Measurements from ENCODE around the gene SUPT3H.
"Not testable (repeated sequence)": the region's sequence is repeated elsewhere in the genome, so short reads cannot be mapped to it uniquely, and the experiment has no call there.

Gene SUPT3H

DNA sequence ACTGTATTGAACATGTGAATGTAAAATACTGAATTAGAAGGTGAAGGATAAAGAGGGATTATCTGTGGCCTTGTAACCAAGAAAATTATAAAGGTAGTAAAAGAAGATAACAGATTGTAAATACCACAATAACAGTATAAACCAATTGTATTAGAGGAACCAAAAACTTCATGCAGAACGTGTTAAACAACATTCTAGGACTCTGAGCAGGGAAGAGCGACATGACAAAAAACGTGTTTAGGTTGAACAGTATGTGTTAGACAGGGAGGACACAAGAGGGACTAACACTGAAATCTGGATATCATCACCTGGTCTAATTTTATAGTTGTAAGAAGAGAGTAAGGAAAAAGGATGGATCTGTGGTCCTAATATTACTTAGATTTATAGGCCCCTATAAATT is 308.6 kb downstream of the SUPT3H start:
- H3K27ac ChIP-seq (ENCODE audit: low read depth, low read length): no peak overlapping the region
- H3K27me3 ChIP-seq (ENCODE audit: insufficient read depth, low read length): no peaks in the 10 kb centered on the region
- no peaks in the 10 kb centered on the region for H3K79me2 ChIP-seq (ENCODE audit: control insufficient read depth, insufficient read depth, low read length, unreplicated experiment)
- H2AFZ ChIP-seq (ENCODE audit: low read length, unreplicated experiment): no peak overlapping the region
- no peak overlapping the region for H3K4me3 ChIP-seq (ENCODE audit: low read depth, low read length)
- peaks cover 23% of the 10 kb centered on the region for H3K4me1 ChIP-seq (ENCODE audit: control insufficient read depth, insufficient read depth, low read length, unreplicated experiment)
- H3K36me3 ChIP-seq (ENCODE audit: insufficient read depth, low read length): no peaks in the 10 kb centered on the region

DNA sequence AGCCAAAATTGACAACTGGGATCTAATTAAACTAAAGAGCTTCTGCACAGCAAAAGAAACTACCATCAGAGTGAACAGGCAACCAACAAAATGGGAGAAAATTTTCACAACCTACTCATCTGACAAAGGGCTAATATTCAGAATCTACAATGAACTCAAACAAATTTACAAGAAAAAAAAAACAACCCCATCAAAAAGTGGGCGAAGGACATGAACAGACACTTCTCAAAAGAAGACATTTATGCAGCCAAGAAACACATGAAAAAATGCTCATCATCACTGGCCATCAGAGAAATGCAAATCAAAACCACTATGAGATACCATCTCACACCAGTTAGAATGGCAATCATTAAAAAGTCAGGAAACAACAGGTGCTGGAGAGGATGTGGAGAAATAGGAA is 310.3 kb downstream of the SUPT3H start:
- not testable (repeated sequence) for H2AFZ ChIP-seq (ENCODE audit: low read length, unreplicated experiment); H3K27me3 ChIP-seq (ENCODE audit: insufficient read depth, low read length); H3K27ac ChIP-seq (ENCODE audit: low read depth, low read length); H3K4me1 ChIP-seq (ENCODE audit: control insufficient read depth, insufficient read depth, low read length, unreplicated experiment); H3K79me2 ChIP-seq (ENCODE audit: control insufficient read depth, insufficient read depth, low read length, unreplicated experiment); H3K4me3 ChIP-seq (ENCODE audit: low read depth, low read length); H3K36me3 ChIP-seq (ENCODE audit: insufficient read depth, low read length)

DNA sequence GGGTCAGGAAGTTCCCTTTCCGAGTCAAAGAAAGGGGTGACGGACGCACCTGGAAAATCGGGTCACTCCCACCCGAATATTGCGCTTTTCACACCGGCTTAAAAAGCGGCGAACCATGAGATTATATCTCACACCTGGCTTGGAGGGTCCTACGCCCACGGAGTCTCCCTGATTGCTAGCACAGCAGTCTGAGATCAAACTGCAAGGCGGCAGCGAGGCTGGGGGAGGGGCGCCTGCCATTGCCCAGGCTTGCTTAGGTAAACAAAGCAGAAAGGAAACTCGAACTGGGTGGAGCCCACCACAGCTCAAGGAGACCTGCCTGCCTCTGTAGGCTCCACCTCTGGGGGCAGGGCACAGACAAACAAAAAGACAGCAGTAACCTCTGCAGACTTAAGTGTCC is 315.1 kb downstream of the SUPT3H start:
- H3K36me3 ChIP-seq (ENCODE audit: insufficient read depth, low read length); H3K4me3 ChIP-seq (ENCODE audit: low read depth, low read length); H2AFZ ChIP-seq (ENCODE audit: low read length, unreplicated experiment); H3K79me2 ChIP-seq (ENCODE audit: control insufficient read depth, insufficient read depth, low read length, unreplicated experiment); H3K4me1 ChIP-seq (ENCODE audit: control insufficient read depth, insufficient read depth, low read length, unreplicated experiment); H3K27me3 ChIP-seq (ENCODE audit: insufficient read depth, low read length); H3K27ac ChIP-seq (ENCODE audit: low read depth, low read length): not testable (repeated sequence)

DNA sequence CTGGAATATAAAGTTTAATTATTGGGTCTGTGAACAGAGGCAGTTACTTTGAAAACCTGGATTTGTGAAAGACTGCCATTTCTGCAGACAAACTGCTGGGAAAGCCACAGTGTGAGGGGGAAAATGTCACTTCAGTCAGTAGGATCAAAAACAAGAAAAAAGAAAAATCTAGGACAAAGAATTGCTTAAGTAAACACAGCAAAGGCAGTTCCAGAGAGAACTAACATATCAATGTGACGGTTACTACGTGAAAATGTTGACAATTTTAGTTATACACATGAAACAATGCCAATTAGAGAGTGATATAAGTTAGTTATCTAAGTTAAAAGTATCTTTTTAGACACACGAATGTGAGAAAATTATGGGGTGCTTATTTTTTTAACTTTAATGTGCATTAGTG is 320.0 kb downstream of the SUPT3H start:
- Histone ChIP-seq H3K79me2 (ENCODE audit: control insufficient read depth, insufficient read depth, low read length, unreplicated experiment) (no peaks in the 10 kb centered on the region), H3K4me1 (ENCODE audit: control insufficient read depth, insufficient read depth, low read length, unreplicated experiment) (no peaks in the 10 kb centered on the region), H3K4me3 (ENCODE audit: low read depth, low read length) (no peak overlapping the region), H3K27me3 (ENCODE audit: insufficient read depth, low read length) (no peaks in the 10 kb centered on the region), H3K36me3 (ENCODE audit: insufficient read depth, low read length) (no peaks in the 10 kb centered on the region), H2AFZ (ENCODE audit: low read length, unreplicated experiment) (no peak overlapping the region), H3K27ac (ENCODE audit: low read depth, low read length) (no peak overlapping the region)

DNA sequence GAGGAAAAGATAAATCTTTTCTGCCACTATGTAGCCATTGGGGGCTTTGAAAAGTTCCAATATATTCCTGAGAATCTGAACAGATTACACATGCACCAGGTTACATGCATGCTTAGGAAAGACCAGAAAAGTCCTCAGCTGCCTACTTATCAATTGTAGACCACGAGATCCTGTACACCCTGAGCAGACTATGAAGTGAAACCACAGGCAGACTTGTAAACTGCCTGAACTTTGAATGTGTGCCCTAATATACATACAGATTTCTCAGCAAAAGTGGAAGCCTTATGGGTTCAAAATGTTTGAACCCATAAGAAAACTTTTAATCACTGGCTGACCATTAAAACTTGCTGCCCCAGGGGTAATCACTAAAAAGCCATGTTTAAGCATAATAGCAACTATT is 323.1 kb downstream of the SUPT3H start:
- H3K4me1 ChIP-seq (ENCODE audit: control insufficient read depth, insufficient read depth, low read length, unreplicated experiment): no peaks in the 10 kb centered on the region
- no peaks in the 10 kb centered on the region for H3K36me3 ChIP-seq (ENCODE audit: insufficient read depth, low read length)
- H3K27ac ChIP-seq (ENCODE audit: low read depth, low read length): no peak overlapping the region

DNA sequence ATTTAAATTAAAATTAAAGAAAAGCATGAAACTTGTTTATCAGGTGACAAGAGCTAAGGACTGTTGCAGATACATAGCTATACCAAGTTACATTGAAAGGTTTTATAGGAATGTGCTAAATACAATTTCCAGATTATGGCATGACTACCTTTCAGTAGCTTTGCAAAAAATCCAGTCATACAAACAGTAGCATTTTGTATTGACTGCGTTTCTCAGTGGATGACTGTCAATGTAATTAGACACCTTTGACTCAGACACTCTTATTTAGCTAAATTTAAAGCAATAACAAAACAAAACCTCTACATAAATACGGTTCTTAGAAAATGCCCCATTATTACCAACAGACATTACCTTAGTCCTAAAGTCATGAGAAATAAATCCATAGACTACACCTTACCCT is 325.4 kb downstream of the SUPT3H start:
- 0 out of 2 replicates have a peak, but pooled peaks cover 4% of the 10 kb centered on the region for H3K36me3 ChIP-seq (ENCODE audit: insufficient read depth, low read length)
- no peak overlapping the region for H3K4me3 ChIP-seq (ENCODE audit: low read depth, low read length)
- H3K27ac ChIP-seq (ENCODE audit: low read depth, low read length): no peak overlapping the region
- no peak overlapping the region for H2AFZ ChIP-seq (ENCODE audit: low read length, unreplicated experiment)
- no peaks in the 10 kb centered on the region for H3K27me3 ChIP-seq (ENCODE audit: insufficient read depth, low read length)
- H3K79me2 ChIP-seq (ENCODE audit: control insufficient read depth, insufficient read depth, low read length, unreplicated experiment): no peaks in the 10 kb centered on the region
- H3K4me1 ChIP-seq (ENCODE audit: control insufficient read depth, insufficient read depth, low read length, unreplicated experiment): peaks cover 5% of the 10 kb centered on the region

More for the DNA sequence above, 323.1 kb downstream of the SUPT3H start:
- Histone ChIP-seq H3K4me3 (ENCODE audit: low read depth, low read length) (no peak overlapping the region), H3K79me2 (ENCODE audit: control insufficient read depth, insufficient read depth, low read length, unreplicated experiment) (no peaks in the 10 kb centered on the region), H2AFZ (ENCODE audit: low read length, unreplicated experiment) (no peak overlapping the region), H3K27me3 (ENCODE audit: insufficient read depth, low read length) (no peaks in the 10 kb centered on the region)

DNA sequence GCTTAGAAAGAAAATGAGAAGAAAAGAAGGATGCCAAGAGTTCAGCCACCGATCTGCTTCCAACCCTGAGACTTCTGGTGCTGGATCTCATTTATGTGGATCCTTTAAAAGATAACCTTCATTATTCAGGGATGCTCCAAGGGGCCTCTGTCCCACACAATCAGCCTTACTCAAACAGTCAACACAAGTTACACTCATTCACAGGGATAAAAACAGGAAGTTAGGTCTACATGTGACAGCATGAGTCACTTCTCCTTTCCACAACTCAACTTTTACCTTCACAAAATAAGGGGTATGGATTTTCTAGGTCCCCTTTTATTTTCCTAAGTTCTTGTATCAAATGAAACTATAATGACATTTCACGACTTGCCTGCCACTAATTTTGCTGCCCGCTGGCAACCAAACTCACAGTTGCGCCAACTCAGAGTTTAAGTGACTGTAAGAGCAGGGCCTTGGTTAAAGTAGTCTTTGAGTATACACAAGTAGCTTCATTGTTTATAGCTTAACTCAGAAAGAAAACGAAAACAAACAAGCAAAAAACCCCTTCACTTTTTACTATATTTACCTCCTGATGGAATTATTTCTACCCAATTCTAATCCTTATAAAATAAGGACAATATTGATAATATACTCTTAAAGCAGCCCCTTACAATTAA is 328.4 kb downstream of the SUPT3H start:
- 0 out of 2 replicates have a peak, but pooled peaks cover 4% of the 10 kb centered on the region for H3K36me3 ChIP-seq (ENCODE audit: insufficient read depth, low read length)
- no peaks in the 10 kb centered on the region for H3K27me3 ChIP-seq (ENCODE audit: insufficient read depth, low read length)
- H3K79me2 ChIP-seq (ENCODE audit: control insufficient read depth, insufficient read depth, low read length, unreplicated experiment): no peaks in the 10 kb centered on the region
- H3K4me3 ChIP-seq (ENCODE audit: low read depth, low read length): no peak overlapping the region
- peaks cover 12% of the 10 kb centered on the region for H3K4me1 ChIP-seq (ENCODE audit: control insufficient read depth, insufficient read depth, low read length, unreplicated experiment)
- H3K27ac ChIP-seq (ENCODE audit: low read depth, low read length): no peak overlapping the region; the same call in 1 of the 2 replicates
- no peak overlapping the region for H2AFZ ChIP-seq (ENCODE audit: low read length, unreplicated experiment)

DNA sequence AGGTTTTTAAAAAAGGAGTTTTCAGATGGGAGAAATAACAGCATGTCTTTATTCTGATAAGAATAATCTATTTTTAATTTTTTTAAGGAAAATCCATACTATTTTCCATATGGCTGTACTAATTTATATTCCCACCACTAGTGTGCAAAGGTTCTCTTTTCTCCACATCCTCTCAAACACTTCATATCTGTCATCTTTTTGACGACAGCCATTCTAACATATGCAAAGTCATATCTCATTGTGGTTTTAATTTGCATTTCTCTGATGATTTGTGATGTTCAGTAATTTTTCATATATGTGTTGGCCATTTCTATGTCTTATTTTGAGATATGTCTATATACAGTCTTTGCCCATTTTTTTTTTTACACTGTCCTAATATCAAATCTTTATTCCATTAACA is 330.2 kb downstream of the SUPT3H start:
- H3K27me3 ChIP-seq (ENCODE audit: insufficient read depth, low read length): no peaks in the 10 kb centered on the region
- no peaks in the 10 kb centered on the region for H3K79me2 ChIP-seq (ENCODE audit: control insufficient read depth, insufficient read depth, low read length, unreplicated experiment)
- H3K27ac ChIP-seq (ENCODE audit: low read depth, low read length): no peak overlapping the region
- no peak overlapping the region for H2AFZ ChIP-seq (ENCODE audit: low read length, unreplicated experiment)
- H3K4me1 ChIP-seq (ENCODE audit: control insufficient read depth, insufficient read depth, low read length, unreplicated experiment): peaks cover 12% of the 10 kb centered on the region
- H3K36me3 ChIP-seq (ENCODE audit: insufficient read depth, low read length): 0 out of 2 replicates have a peak, but pooled peaks cover 4% of the 10 kb centered on the region
- no peak overlapping the region for H3K4me3 ChIP-seq (ENCODE audit: low read depth, low read length)

DNA sequence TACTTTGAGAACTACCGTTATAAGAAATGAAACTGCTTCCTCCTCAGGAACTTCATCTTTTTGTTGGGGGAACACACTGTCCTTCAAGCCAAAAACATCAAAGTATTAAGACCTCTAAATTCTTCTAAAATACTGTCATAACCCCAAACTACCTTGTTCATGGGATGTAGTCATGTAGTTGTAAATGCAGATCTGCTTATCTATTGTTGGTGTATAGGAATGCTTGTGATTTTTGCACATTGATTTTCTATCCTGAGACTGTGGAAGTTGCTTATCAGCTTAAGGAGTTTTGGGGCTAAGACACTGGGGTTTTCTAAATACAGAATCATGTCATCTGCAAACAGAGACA is 332.5 kb downstream of the SUPT3H start:
- Histone ChIP-seq H3K27me3 (ENCODE audit: insufficient read depth, low read length) (no peaks in the 10 kb centered on the region), H3K4me3 (ENCODE audit: low read depth, low read length) (peak overlapping the region; percentile 18; the same call in 1 of the 2 replicates), H3K36me3 (ENCODE audit: insufficient read depth, low read length) (0 out of 2 replicates have a peak, but pooled peaks cover 4% of the 10 kb centered on the region), H3K79me2 (ENCODE audit: control insufficient read depth, insufficient read depth, low read length, unreplicated experiment) (no peaks in the 10 kb centered on the region), H3K4me1 (ENCODE audit: control insufficient read depth, insufficient read depth, low read length, unreplicated experiment) (peaks cover 12% of the 10 kb centered on the region), H2AFZ (ENCODE audit: low read length, unreplicated experiment) (peak overlapping the region; percentile 40), H3K27ac (ENCODE audit: low read depth, low read length) (peak overlapping the region; percentile 39)

DNA sequence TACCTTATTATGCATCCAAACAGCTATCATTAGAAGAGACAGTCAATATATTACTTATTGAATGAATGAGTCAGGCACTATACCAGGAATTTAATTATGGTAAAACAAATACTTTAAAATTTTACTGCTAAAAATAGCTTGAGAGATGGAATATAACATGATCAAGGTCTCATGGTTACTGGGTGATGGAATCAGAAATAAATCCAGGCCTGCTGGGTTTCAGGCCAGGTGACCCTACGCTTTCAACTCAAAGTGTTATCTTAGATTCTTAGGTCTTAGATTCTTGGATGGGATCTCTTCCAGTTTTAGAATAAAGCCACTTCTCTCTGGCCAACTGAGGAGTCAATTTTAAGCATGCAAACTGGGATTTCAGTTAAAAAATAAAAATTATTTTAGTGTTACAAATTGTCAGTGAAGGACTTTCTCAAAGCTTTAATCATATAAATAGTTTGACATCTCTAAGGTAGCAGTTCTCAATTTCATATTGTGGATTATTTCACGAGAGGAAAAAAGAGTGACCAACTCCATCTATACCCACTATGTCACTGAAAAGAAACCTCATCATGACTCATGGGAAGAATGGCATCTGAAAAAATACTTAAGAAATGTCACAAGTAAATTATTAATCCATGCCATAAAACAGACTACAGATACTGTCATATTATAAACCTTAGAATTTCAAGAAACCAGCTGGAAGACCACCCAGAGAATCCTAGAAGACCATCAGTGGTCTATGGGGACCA is 333.1 kb downstream of the SUPT3H start:
- peak overlapping the region; percentile 39 for H3K27ac ChIP-seq (ENCODE audit: low read depth, low read length)
- H3K79me2 ChIP-seq (ENCODE audit: control insufficient read depth, insufficient read depth, low read length, unreplicated experiment): no peaks in the 10 kb centered on the region
- H3K4me1 ChIP-seq (ENCODE audit: control insufficient read depth, insufficient read depth, low read length, unreplicated experiment): peaks cover 12% of the 10 kb centered on the region
- H3K36me3 ChIP-seq (ENCODE audit: insufficient read depth, low read length): 0 out of 2 replicates have a peak, but pooled peaks cover 4% of the 10 kb centered on the region
- H2AFZ ChIP-seq (ENCODE audit: low read length, unreplicated experiment): peak overlapping the region; percentile 40
- no peaks in the 10 kb centered on the region for H3K27me3 ChIP-seq (ENCODE audit: insufficient read depth, low read length)
- H3K4me3 ChIP-seq (ENCODE audit: low read depth, low read length): peak overlapping the region; percentile 18; the same call in 1 of the 2 replicates

DNA sequence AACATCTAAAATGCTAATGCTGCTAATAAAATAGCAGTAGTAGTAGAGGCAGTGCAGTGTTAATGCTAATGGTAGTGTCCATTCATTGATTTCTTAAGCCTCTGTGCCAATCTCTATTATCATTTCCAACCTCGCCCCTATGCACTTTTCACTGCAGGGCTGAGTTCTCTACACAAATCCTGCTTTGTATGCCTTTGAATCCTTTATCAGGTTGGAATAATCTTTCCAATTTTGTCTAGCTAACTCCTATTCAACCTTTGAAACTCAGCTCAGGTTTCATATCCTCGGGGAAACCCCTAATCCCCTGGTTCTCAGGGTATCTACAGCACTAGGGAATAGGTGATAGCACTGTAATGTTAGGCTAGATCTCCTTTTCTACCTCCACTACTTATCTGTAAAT is 333.6 kb downstream of the SUPT3H start:
- Histone ChIP-seq H3K4me3 (ENCODE audit: low read depth, low read length) (no peak overlapping the region), H3K4me1 (ENCODE audit: control insufficient read depth, insufficient read depth, low read length, unreplicated experiment) (peaks cover 7% of the 10 kb centered on the region), H3K79me2 (ENCODE audit: control insufficient read depth, insufficient read depth, low read length, unreplicated experiment) (no peaks in the 10 kb centered on the region), H3K27me3 (ENCODE audit: insufficient read depth, low read length) (no peaks in the 10 kb centered on the region), H3K36me3 (ENCODE audit: insufficient read depth, low read length) (0 out of 2 replicates have a peak, but pooled peaks cover 4% of the 10 kb centered on the region), H3K27ac (ENCODE audit: low read depth, low read length) (no peak overlapping the region), H2AFZ (ENCODE audit: low read length, unreplicated experiment) (no peak overlapping the region)

All from ACC112 (cell line).